Liver (tissue), 9 donors: ENCODE results near the gene KLHDC3. TPM values are rescaled to one million over a fixed set of nuclear protein-coding genes. Genes with fewer than 3 reads are reported as not detected.

ENCODE experiments used
- DNase-seq: peaks from one replicate; pipeline ENCODE4 v3.0.0-alpha.2; 2017; ENCODE audit warnings: low spot score
- H3K27ac ChIP-seq, 2 donors: one replicate each; pipeline ENCODE4 v1.7.0; 2013; ENCODE audit warnings: inconsistent platforms in 2 of 2, low read length in 2 of 2, control low read depth in 1 of 2, low read depth in 1 of 2, mild to moderate bottlenecking in 1 of 2
- H3K27me3 ChIP-seq, 4 donors: one replicate each; pipeline versions ENCODE4 v1.6.1 to v1.7.0; 2013; ENCODE audit warnings: low read length in 3 of 4, inconsistent platforms in 1 of 4, mild to moderate bottlenecking in 1 of 4, moderate library complexity in 1 of 4; ENCODE audit not compliant: control insufficient read depth in 4 of 4, insufficient read depth in 4 of 4
- H3K36me3 ChIP-seq, 4 donors: one replicate each; pipeline versions ENCODE4 v1.6.1 to v1.7.0; 2013; ENCODE audit warnings: low read length in 3 of 4, mild to moderate bottlenecking in 3 of 4, low read depth in 1 of 4, moderate library complexity in 1 of 4; ENCODE audit not compliant: control insufficient read depth in 4 of 4, insufficient read depth in 3 of 4
- H3K4me1 ChIP-seq, 4 donors: one replicate each; pipeline versions ENCODE4 v1.6.1 to v1.7.0; 2013; ENCODE audit warnings: low read length in 3 of 4, mild to moderate bottlenecking in 3 of 4, moderate library complexity in 1 of 4; ENCODE audit not compliant: control insufficient read depth in 4 of 4, insufficient read depth in 4 of 4
- H3K4me3 ChIP-seq, 3 donors: one replicate each; pipeline versions ENCODE4 v1.6.1 to v1.7.0; 2013; ENCODE audit warnings: low read length in 3 of 3, control low read depth in 1 of 3, low read depth in 1 of 3, mild to moderate bottlenecking in 1 of 3
- H3K9ac ChIP-seq, 2 donors: one replicate each; pipeline ENCODE4 v1.7.0; 2013; ENCODE audit warnings: low read length in 2 of 2, mild to moderate bottlenecking in 2 of 2, moderate library complexity in 2 of 2, control low read depth in 1 of 2, low read depth in 1 of 2
- H3K9me3 ChIP-seq, 4 donors: one replicate each; pipeline versions ENCODE4 v1.6.1 to v1.7.0; 2013; ENCODE audit warnings: low read length in 3 of 4; ENCODE audit not compliant: control insufficient read depth in 4 of 4
- EGR1 ChIP-seq, 2 donors: IDR thresholded peaks; 2 replicates each; pipeline ENCODE4 v1.6.1; 2016 to 2018; ENCODE audit warnings: antibody characterized with exemption in 2 of 2, low read depth in 2 of 2
- FOXA1 ChIP-seq: IDR thresholded peaks from 2 replicates; pipeline ENCODE4 v1.6.1; 2016; ENCODE audit warnings: antibody characterized with exemption
- FOXA2 ChIP-seq: IDR thresholded peaks from 2 replicates; pipeline ENCODE4 v1.6.1; 2016; ENCODE audit warnings: antibody characterized with exemption
- GABPA ChIP-seq, 2 donors: IDR thresholded peaks in 1 of 2; conservative IDR thresholded peaks in 1 of 2; 2 replicates each; pipeline ENCODE4 v1.6.1; 2016; ENCODE audit warnings: antibody characterized with exemption in 2 of 2, mild to moderate bottlenecking in 1 of 2, moderate library complexity in 1 of 2
- HNF4A ChIP-seq, 2 donors: conservative IDR thresholded peaks; 2 replicates each; pipeline ENCODE4 v1.6.1; 2016; ENCODE audit warnings: antibody characterized with exemption in 2 of 2, mild to moderate bottlenecking in 2 of 2
- HNF4G ChIP-seq: IDR thresholded peaks from 2 replicates; pipeline ENCODE4 v1.6.1; 2016; ENCODE audit warnings: antibody characterized with exemption
- JUND ChIP-seq, 2 donors: IDR thresholded peaks; 2 replicates each; pipeline ENCODE4 v1.6.1; 2016; ENCODE audit warnings: antibody characterized with exemption in 2 of 2
- NR2F2 ChIP-seq: IDR thresholded peaks from 2 replicates; pipeline ENCODE4 v1.6.1; 2016; ENCODE audit warnings: antibody characterized with exemption
- RAD21 ChIP-seq, 2 donors: IDR thresholded peaks; 2 replicates each; pipeline ENCODE4 v1.6.1; 2016; ENCODE audit warnings: antibody characterized with exemption in 2 of 2, mild to moderate bottlenecking in 2 of 2
- YY1 ChIP-seq: IDR thresholded peaks from 2 replicates; pipeline ENCODE4 v1.6.1; 2016; ENCODE audit warnings: antibody characterized with exemption, mild to moderate bottlenecking
- WGBS: extraction: QIAGEN DNeasy Blood & Tissue Kit; methylation state at CpG from one replicate; pipeline ENCODE4 v1.1.7; 2013; 5-methylcytosine and 5-hydroxymethylcytosine counted together
- polyA plus RNA-seq, 2 donors: library from polyadenylated mRNA; stranded (reverse) in 1 of 2; unstranded in 1 of 2; fragments of 200-250 nt in 1 of 2; fragments of >200 nt in 1 of 2; fragmentation: Nextera tagmentation in 1 of 2; extraction: Ambion mirVana in 1 of 2; gene quantifications; one replicate each; pipeline versions ENCODE4 v1.2.1 to v1.2.3, GENCODE V29; 2013 to 2015
- total RNA-seq, 2 donors: library from RNA; depleted of rRNA; stranded (reverse); fragments of >200 nt; gene quantifications; one replicate each; pipeline ENCODE4 v1.2.3, GENCODE V29; 2014
- TF ChIP-seq, protein P1 (sequence below): IDR thresholded peaks from 2 replicates; pipeline ENCODE4 v1.6.1; 2016; ENCODE audit warnings: antibody characterized with exemption
- donor health status: healthy.
- donor health status: healthy.
- donor health status: healthy.
- donor health status: healthy.
- donor health status: healthy.

The KLHDC3 gene
- total and polyA plus RNA-seq, 4 donors = 30.9 to 66.5 (median 50.6) TPM

GRCh38 chr6:43053545-43054205, 39.6 kb downstream of the KLHDC3 start, which contains the start of gene CUL7 (continued):
- TF ChIP-seq, protein P1, sequence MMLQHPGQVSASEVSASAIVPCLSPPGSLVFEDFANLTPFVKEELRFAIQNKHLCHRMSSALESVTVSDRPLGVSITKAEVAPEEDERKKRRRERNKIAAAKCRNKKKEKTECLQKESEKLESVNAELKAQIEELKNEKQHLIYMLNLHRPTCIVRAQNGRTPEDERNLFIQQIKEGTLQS = no peak

GRCh38 chr6:43054206-43054943, 40.3 kb downstream of the KLHDC3 start:
- DNase-seq = no peak
- no peaks in the 10 kb centered on the region for H3K9me3 ChIP-seq
- no peaks in the 10 kb centered on the region for H3K27me3 ChIP-seq
- peak overlapping the region; percentile 47 to 82 for H3K27ac ChIP-seq
- peak overlapping the region in 1 of 2 donors; percentile 67 for H3K9ac ChIP-seq
- peaks cover 0 to 30% (median 8%) of the 10 kb centered on the region in 4 donors for H3K36me3 ChIP-seq
- TF ChIP-seq JUND (IDR thresholded peaks at IDR 0.05) (no peak), FOXA1 (no peak), RAD21 (IDR thresholded peaks at IDR 0.05) (no peak), NR2F2 (no peak), HNF4A (conservative IDR thresholded peaks at IDR 0.05) (no peak), EGR1 (IDR thresholded peaks at IDR 0.05; ENCODE audit: low read depth in 2 of 2) (no peak), YY1 (no peak)
- TF ChIP-seq, protein P1 = no peak
- peak overlapping the region; percentile 64 to 85 (median 68) for H3K4me3 ChIP-seq
- H3K4me1 ChIP-seq = peaks cover 2 to 29% (median 22%) of the 10 kb centered on the region in 4 donors
- 66% methylated on average over 17 of the region's 17 CpGs for whole genome bisulfite sequencing

- no peak for DNase-seq
- H3K27ac ChIP-seq = no peak overlapping the region
- peaks cover 0 to 19% (median 7%) of the 10 kb centered on the region in 4 donors for H3K36me3 ChIP-seq
- H3K4me1 ChIP-seq = peaks cover 2 to 40% (median 31%) of the 10 kb centered on the region in 4 donors
- no peaks in the 10 kb centered on the region for H3K9me3 ChIP-seq
- no peak overlapping the region for H3K9ac ChIP-seq
- no peak for TF ChIP-seq HNF4A (conservative IDR thresholded peaks at IDR 0.05)
- TF ChIP-seq HNF4G = no peak
- TF ChIP-seq RAD21 (IDR thresholded peaks at IDR 0.05) = no peak
- no peak for TF ChIP-seq FOXA2
- TF ChIP-seq YY1 = no peak
- H3K4me3 ChIP-seq = no peak overlapping the region
- WGBS = 88% methylated on average over 8 of the region's 8 CpGs
- H3K27me3 ChIP-seq = no peaks in the 10 kb centered on the region
Observed at GRCh38 chr6:43055966-43056365, 41.9 kb downstream of the KLHDC3 start.

- Histone ChIP-seq H3K4me1 (peaks cover 2 to 47% (median 36%) of the 10 kb centered on the region in 4 donors), H3K4me3 (peak overlapping the region; percentile 91 to 97 (median 92)), H3K36me3 (peaks cover 2 to 19% (median 11%) of the 10 kb centered on the region in 4 donors), H3K27ac (peak overlapping the region in 1 of 2 donors; percentile 89), H3K9me3 (no peaks in the 10 kb centered on the region), H3K9ac (peak overlapping the region; percentile 88 to 91), H3K27me3 (no peaks in the 10 kb centered on the region)
- TF ChIP-seq HNF4G (no peak), YY1 (no peak), FOXA1 (no peak), GABPA (IDR thresholded peaks at IDR 0.05 in 1 of 2, conservative IDR thresholded peaks at IDR 0.05 in 1 of 2) (no peak)
- no peak for DNase-seq
- 78% methylated on average over 1 of the region's 1 CpG for WGBS
Observed at GRCh38 chr6:43058531-43058930, 44.5 kb downstream of the KLHDC3 start.
